Measurements from ENCODE around the gene DUSP1.

DUSP1 gene

DNA sequence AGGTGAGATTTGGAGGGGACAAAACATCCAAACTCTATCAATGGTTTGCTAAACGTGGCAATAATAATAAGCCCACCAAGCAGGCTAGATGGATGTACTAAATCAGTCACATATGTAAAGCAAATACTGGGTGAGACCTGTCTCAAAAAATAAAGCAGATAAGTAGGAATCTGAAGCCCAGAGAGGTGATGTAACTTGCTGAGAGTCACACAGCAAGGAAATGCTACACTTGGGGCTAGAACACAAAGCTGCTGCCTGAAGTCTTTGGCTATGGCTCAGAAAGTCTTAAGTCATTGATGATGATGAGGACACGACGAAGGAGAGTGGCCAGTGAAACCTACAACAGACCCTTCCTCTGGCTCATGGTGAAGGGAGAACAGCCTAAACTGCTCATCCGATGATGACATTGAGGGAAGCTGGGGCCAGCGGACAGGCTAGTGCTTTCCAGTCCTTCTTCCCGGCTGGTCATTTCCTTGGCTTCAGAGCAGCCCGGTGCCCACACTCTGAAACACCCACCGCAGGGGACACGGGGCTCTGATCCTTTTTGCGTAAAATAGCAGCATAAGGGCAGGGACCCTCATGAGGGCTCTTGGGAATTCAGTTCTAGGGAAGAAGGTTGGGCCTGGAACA lies 14.1 kb downstream of the DUSP1 start:
- Mint-ChIP-seq H3K9me3 (no peaks in the 10 kb centered on the region), H3K4me1 (ENCODE audit: low read depth) (peaks cover 44% of the 10 kb centered on the region), H3K36me3 (ENCODE audit: low read depth) (no peaks in the 10 kb centered on the region), H3K4me3 (no peak overlapping the region), H3K27ac (peak overlapping the region; percentile 91), H3K27me3 (peaks cover 7% of the 10 kb centered on the region)
- intact Hi-C loops (cut with micrococcal nuclease): no loop called here

DNA sequence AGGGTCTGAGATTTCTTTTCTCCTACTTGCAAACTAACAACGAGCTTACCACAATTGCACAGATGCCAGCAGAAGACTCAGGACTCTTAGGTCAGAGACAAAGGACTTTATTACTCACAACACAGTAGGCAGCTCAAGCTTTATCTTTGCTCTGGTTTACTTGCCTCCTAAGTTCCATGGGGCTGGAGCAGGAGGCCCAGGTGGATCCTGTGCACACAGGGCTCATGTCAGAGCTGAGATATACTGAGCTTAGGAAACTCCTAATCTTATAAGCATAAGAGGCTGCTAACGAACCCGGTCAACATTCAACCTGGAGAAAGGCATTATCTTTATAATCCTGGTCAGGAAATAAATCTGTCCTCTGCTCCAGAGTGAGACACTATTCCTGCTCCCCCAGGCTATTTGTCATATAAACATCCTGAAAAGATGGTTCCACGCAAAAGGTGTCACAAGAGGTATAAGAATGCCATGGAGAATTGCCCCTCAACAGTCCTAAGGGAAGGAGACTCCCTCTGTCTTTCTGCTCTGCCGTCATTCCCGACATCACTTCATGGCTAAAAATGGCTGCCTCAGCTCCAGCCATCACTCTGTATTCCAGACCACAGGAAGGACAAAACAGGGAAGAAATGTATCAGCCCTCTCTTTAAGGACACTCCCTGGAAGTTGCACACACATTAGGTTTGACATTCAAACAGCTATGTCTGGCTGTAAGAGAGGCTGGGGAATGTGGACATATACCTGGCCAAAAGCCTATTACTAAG lies 16.2 kb downstream of the DUSP1 start:
- intact Hi-C loops (cut with micrococcal nuclease): no loop called here
- Mint-ChIP-seq H3K27ac (no peak overlapping the region), H3K9me3 (no peaks in the 10 kb centered on the region)

DNA sequence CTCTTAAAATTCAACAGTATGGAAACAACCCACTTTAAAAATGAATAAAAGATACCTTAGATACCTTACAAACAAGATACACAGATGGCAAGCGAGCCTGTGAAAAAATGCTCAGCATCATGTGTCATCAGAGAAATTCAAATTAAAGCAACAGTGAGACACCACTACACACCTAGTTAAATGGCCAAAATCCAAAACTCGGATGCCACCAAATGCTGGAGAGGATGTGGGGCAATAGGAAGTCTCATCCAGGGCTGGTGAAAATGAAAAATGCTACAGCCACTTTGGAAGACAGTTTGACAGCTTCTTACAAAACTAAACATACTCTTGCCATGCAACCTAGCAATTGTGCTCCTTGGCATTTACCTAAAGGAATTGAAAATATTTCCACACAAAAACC lies 17.9 kb downstream of the DUSP1 start:
- no peak overlapping the region for H3K27ac Mint-ChIP-seq
- H3K4me3 Mint-ChIP-seq: no peak overlapping the region
- intact Hi-C loops (cut with micrococcal nuclease): no loop called here
- peaks cover 8% of the 10 kb centered on the region for H3K27me3 Mint-ChIP-seq
- H3K36me3 Mint-ChIP-seq (ENCODE audit: low read depth): no peaks in the 10 kb centered on the region
- peaks cover 42% of the 10 kb centered on the region for H3K4me1 Mint-ChIP-seq (ENCODE audit: low read depth)
- no peaks in the 10 kb centered on the region for H3K9me3 Mint-ChIP-seq

More for the DNA sequence above, 16.2 kb downstream of the DUSP1 start:
- Mint-ChIP-seq H3K4me3 (no peak overlapping the region), H3K27me3 (peaks cover 7% of the 10 kb centered on the region), H3K4me1 (ENCODE audit: low read depth) (peaks cover 56% of the 10 kb centered on the region), H3K36me3 (ENCODE audit: low read depth) (no peaks in the 10 kb centered on the region)

GRCh38 chr5:172751761-172752510 lies 19.1 kb downstream of the DUSP1 start:
- peaks cover 30% of the 10 kb centered on the region for H3K4me1 Mint-ChIP-seq (ENCODE audit: low read depth)
- H3K4me3 Mint-ChIP-seq: no peak overlapping the region
- intact Hi-C loops (cut with micrococcal nuclease): no loop called here
- H3K27ac Mint-ChIP-seq: peak overlapping the region; percentile 60
- peaks cover 10% of the 10 kb centered on the region for H3K9me3 Mint-ChIP-seq
- no peaks in the 10 kb centered on the region for H3K36me3 Mint-ChIP-seq (ENCODE audit: low read depth)
- peaks cover 14% of the 10 kb centered on the region for H3K27me3 Mint-ChIP-seq

DNA sequence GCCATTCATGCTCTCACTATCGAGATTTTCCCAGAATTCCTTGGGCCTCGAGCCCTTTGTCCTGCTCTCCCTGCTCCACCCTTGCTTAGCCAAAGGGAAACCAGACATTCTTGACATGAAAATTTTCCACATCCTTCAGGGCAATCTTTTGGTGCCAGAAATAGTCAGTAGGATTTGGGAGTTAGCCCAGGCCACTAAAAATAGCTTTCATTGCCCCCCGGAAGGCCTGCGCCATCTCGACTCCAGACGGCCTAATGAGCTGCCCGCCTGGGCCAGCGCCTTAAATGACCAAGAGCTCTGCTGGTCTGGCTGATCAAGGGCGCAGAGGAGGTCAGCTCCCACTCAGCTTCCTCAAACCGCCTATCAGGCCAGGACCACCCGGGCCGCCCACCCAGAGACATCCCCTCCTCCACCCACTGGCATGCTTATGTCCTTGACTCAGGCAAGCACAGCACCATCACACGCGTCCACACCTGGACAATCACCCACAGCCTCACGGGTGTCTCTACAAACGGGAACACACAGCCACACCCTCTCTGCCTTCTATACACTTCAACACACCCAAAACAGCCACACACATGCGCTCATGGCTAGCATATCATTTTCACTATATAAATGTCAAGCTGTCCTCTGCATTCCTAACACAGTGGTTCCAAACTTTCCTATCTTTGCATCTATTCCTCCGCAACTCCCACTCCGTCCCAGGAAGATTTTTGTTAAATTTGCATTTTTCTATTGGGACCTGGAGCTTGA lies 20.9 kb downstream of the DUSP1 start:
- intact Hi-C loops (cut with micrococcal nuclease): no loop called here
- H3K27me3 Mint-ChIP-seq: peaks cover 14% of the 10 kb centered on the region
- H3K27ac Mint-ChIP-seq: no peak overlapping the region
- H3K4me3 Mint-ChIP-seq: no peak overlapping the region
- peaks cover 10% of the 10 kb centered on the region for H3K9me3 Mint-ChIP-seq
- H3K36me3 Mint-ChIP-seq (ENCODE audit: low read depth): no peaks in the 10 kb centered on the region
- peaks cover 25% of the 10 kb centered on the region for H3K4me1 Mint-ChIP-seq (ENCODE audit: low read depth)

DNA sequence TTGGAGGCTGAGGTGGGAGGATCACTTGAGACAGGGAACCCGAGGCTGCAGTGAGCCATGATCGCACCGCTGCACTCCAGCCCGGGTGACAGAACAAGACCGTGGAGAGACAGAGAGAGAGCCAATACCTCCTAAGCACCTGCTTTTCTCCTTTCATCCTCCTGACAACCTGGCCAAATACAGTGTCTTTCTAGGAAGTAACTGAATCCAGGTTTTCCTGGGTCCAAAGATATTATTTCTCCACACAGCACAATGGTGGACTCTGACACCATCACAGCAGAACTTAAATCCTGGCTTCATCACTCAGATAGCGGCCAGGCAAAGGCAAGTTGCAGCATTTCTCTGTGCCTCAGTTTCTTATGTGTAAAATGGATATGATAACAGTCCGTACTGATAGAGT lies 21.9 kb downstream of the DUSP1 start:
- H3K36me3 Mint-ChIP-seq (ENCODE audit: low read depth): no peaks in the 10 kb centered on the region
- no peak overlapping the region for H3K4me3 Mint-ChIP-seq
- H3K27me3 Mint-ChIP-seq: peaks cover 16% of the 10 kb centered on the region
- H3K27ac Mint-ChIP-seq: no peak overlapping the region
- H3K9me3 Mint-ChIP-seq: peaks cover 10% of the 10 kb centered on the region
- peaks cover 33% of the 10 kb centered on the region for H3K4me1 Mint-ChIP-seq (ENCODE audit: low read depth)
- intact Hi-C loops (cut with micrococcal nuclease): no loop called here

DNA sequence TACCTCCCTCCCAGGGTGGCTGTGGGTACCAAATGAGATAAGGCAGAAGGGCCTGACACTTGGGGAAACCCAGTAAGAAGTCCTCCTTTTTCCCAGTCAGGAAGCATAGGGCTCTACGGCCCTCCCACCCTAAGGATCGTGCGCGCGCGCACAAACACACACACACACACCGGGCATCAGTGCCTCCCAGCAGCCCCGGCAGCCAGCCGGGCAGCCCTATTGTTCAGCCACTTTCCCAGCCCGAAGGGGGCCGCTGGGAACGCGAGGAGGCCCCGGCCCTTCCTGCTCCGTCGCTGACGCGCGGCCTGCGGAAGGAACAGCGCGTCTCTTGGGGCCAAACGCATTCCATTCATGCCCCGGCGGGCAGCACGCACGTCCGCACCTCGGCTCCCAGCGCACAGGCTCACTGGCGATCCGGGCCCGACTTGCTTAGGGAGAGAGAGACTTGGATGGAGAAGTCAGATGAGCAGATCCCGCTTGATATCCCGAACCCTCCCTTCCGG lies 22.6 kb downstream of the DUSP1 start:
- intact Hi-C loops (cut with micrococcal nuclease): no loop called here
- no peak overlapping the region for H3K4me3 Mint-ChIP-seq
- peaks cover 10% of the 10 kb centered on the region for H3K9me3 Mint-ChIP-seq
- H3K27ac Mint-ChIP-seq: no peak overlapping the region
- H3K27me3 Mint-ChIP-seq: peaks cover 16% of the 10 kb centered on the region
- H3K4me1 Mint-ChIP-seq (ENCODE audit: low read depth): peaks cover 40% of the 10 kb centered on the region
- H3K36me3 Mint-ChIP-seq (ENCODE audit: low read depth): no peaks in the 10 kb centered on the region

- Mint-ChIP-seq H3K9me3 (peaks cover 10% of the 10 kb centered on the region), H3K4me3 (no peak overlapping the region)
These were observed 23.5 kb downstream of the DUSP1 start for GRCh38 chr5:172747471-172747870.

GRCh38 chr5:172746725-172747124 lies 24.3 kb downstream of the DUSP1 start:
- H3K4me3 Mint-ChIP-seq: no peak overlapping the region
- no peaks in the 10 kb centered on the region for H3K36me3 Mint-ChIP-seq (ENCODE audit: low read depth)
- H3K27ac Mint-ChIP-seq: no peak overlapping the region
- intact Hi-C loops (cut with micrococcal nuclease): no loop called here
- H3K27me3 Mint-ChIP-seq: peaks cover 13% of the 10 kb centered on the region
- H3K9me3 Mint-ChIP-seq: peaks cover 10% of the 10 kb centered on the region
- peaks cover 37% of the 10 kb centered on the region for H3K4me1 Mint-ChIP-seq (ENCODE audit: low read depth)

More at GRCh38 chr5:172747471-172747870, 23.5 kb downstream of the DUSP1 start:
- peaks cover 41% of the 10 kb centered on the region for H3K4me1 Mint-ChIP-seq (ENCODE audit: low read depth)
- intact Hi-C loops (cut with micrococcal nuclease): no loop called here
- peaks cover 16% of the 10 kb centered on the region for H3K27me3 Mint-ChIP-seq
- H3K36me3 Mint-ChIP-seq (ENCODE audit: low read depth): no peaks in the 10 kb centered on the region
- no peak overlapping the region for H3K27ac Mint-ChIP-seq

DNA sequence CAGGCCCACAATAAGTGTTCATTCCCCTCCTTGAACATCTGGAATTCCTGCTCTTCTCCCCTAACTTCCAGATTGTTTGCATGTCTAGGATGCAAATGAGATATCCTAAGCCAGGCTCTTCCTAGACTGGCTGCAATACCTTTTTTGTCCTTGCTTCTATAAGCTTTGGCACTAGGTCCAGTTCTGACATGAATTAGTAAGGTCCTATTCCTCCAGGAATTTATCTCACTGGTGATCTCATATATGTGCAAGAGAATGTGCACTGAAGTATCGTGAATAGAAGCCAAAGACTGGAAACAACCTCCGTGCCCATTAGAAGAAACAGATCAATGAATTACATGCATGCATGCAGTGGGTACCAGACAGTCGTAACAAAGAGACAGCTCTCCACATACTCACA lies 25.2 kb downstream of the DUSP1 start:
- H3K4me3 Mint-ChIP-seq: no peak overlapping the region
- no peak overlapping the region for H3K27ac Mint-ChIP-seq
- H3K36me3 Mint-ChIP-seq (ENCODE audit: low read depth): no peaks in the 10 kb centered on the region
- H3K4me1 Mint-ChIP-seq (ENCODE audit: low read depth): peaks cover 37% of the 10 kb centered on the region
- peaks cover 12% of the 10 kb centered on the region for H3K27me3 Mint-ChIP-seq
- intact Hi-C loops (cut with micrococcal nuclease): no loop called here
- H3K9me3 Mint-ChIP-seq: peaks cover 10% of the 10 kb centered on the region

- intact Hi-C loops (cut with micrococcal nuclease): no loop called here
- H3K4me3 Mint-ChIP-seq: no peak overlapping the region
- H3K4me1 Mint-ChIP-seq (ENCODE audit: low read depth): peaks cover 37% of the 10 kb centered on the region
- H3K27ac Mint-ChIP-seq: no peak overlapping the region
- peaks cover 10% of the 10 kb centered on the region for H3K9me3 Mint-ChIP-seq
- no peaks in the 10 kb centered on the region for H3K36me3 Mint-ChIP-seq (ENCODE audit: low read depth)
- peaks cover 11% of the 10 kb centered on the region for H3K27me3 Mint-ChIP-seq
These were observed 25.6 kb downstream of the DUSP1 start for GRCh38 chr5:172745406-172745805.

- Mint-ChIP-seq H3K9me3 (peaks cover 10% of the 10 kb centered on the region), H3K4me1 (ENCODE audit: low read depth) (peaks cover 37% of the 10 kb centered on the region), H3K4me3 (no peak overlapping the region), H3K27me3 (peaks cover 9% of the 10 kb centered on the region), H3K36me3 (ENCODE audit: low read depth) (no peaks in the 10 kb centered on the region), H3K27ac (peak overlapping the region; percentile 16)
- intact Hi-C loops (cut with micrococcal nuclease): no loop called here
These were observed 26.6 kb downstream of the DUSP1 start for GRCh38 chr5:172744123-172745104.
